ENCODE measurements around the gene CDKN2B-AS1. TPM values are rescaled to one million over a fixed set of nuclear protein-coding genes. Genes with fewer than 3 reads are reported as not detected.

Gene CDKN2B-AS1
- total and polyA plus RNA-seq, 2 of the 13 experiments (the other 11 are each of a cell fraction or from before 2014, with no cell fraction given) = 0.64 to 2.3 TPM

- intact Hi-C loops (cut with micrococcal nuclease; ENCODE audit: unreplicated experiment) (no loop called here), in situ Hi-C loops (cut with HindIII; ENCODE audit: extremely low pct_ligation_motif_present, low pct_unique_long_range_greater_than_20kb) (loop anchor here (10.0 kb wide), 1 partner anchor 217 kb away; no protein-coding TSS in a partner anchor)
- POLR2A ChIA-PET = no interaction called here
- ATAC-seq = no peak
- H3K27me3 ChIP-seq (ENCODE audit: control insufficient read depth in 1 of 2, insufficient read depth in 2 of 2, low read length in 2 of 2) = no peaks in the 10 kb centered on the region; a peak in 1 of 5 replicates
- H3K9me3 ChIP-seq (ENCODE audit: low read length) = no peaks in the 10 kb centered on the region
- peaks cover 6% of the 10 kb centered on the region; the same call in 1 of the 2 replicates for H3K4me1 ChIP-seq (ENCODE audit: insufficient read depth, low read length)
- H3K4me3 ChIP-seq (replicated peaks in 1 of 3; ENCODE audit: insufficient read depth in 1 of 3, low read depth in 2 of 3, low read length in 3 of 3) = no peak overlapping the region
- H3K36me3 ChIP-seq (replicated peaks in 1 of 2; ENCODE audit: control insufficient read depth in 1 of 2, insufficient read depth in 2 of 2, low read length in 2 of 2) = no peaks in the 10 kb centered on the region
- no peak overlapping the region for H3K27ac ChIP-seq (ENCODE audit: extremely low read length, insufficient read depth, low read length)
- H3K4me2 ChIP-seq (ENCODE audit: low read depth, low read length) = no peak overlapping the region
- CTCF ChIA-PET (ENCODE audit: low intra/inter-chr PET ratio, low total read pairs) = no interaction called here
- no peak overlapping the region for H3K9ac ChIP-seq (ENCODE audit: insufficient read depth, low read depth, low read length)
- TF ChIP-seq ADNP (CRISPR knock-in tag; IDR thresholded peaks at IDR 0.05) = no peak
- TF ChIP-seq ZNF619 (CRISPR knock-in tag; IDR thresholded peaks at IDR 0.05) = no peak
- TF ChIP-seq, protein P1, sequence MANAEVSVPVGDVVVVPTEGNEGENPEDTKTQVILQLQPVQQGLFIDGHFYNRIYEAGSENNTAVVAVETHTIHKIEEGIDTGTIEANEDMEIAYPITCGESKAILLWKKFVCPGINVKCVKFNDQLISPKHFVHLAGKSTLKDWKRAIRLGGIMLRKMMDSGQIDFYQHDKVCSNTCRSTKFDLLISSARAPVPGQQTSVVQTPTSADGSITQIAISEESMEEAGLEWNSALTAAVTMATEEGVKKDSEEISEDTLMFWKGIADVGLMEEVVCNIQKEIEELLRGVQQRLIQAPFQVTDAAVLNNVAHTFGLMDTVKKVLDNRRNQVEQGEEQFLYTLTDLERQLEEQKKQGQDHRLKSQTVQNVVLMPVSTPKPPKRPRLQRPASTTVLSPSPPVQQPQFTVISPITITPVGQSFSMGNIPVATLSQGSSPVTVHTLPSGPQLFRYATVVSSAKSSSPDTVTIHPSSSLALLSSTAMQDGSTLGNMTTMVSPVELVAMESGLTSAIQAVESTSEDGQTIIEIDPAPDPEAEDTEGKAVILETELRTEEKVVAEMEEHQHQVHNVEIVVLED (CRISPR knock-in tag; IDR thresholded peaks at IDR 0.05; ENCODE audit: borderline replicate concordance) = no peak
- TF ChIP-seq, protein P2, sequence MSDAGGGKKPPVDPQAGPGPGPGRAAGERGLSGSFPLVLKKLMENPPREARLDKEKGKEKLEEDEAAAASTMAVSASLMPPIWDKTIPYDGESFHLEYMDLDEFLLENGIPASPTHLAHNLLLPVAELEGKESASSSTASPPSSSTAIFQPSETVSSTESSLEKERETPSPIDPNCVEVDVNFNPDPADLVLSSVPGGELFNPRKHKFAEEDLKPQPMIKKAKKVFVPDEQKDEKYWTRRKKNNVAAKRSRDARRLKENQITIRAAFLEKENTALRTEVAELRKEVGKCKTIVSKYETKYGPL (CRISPR knock-in tag; IDR thresholded peaks at IDR 0.05) = no peak
- TF ChIP-seq ZNF30 (CRISPR knock-in tag; IDR thresholded peaks at IDR 0.05) = no peak
- no peak for TF ChIP-seq ARID2 (CRISPR knock-in tag; IDR thresholded peaks at IDR 0.05; ENCODE audit: borderline replicate concordance)
- no peak for TF ChIP-seq RFXAP (CRISPR knock-in tag; IDR thresholded peaks at IDR 0.05; ENCODE audit: borderline replicate concordance)
- TF ChIP-seq SOX6 (IDR thresholded peaks at IDR 0.05) = no peak
- TF ChIP-seq SOX6 (CRISPR knock-in tag; IDR thresholded peaks at IDR 0.05) = no peak
- TF ChIP-seq NRL (CRISPR knock-in tag; IDR thresholded peaks at IDR 0.05; ENCODE audit: borderline replicate concordance) = no peak
- TF ChIP-seq ZNF3 (CRISPR knock-in tag; IDR thresholded peaks at IDR 0.05) = no peak
- TF ChIP-seq KMT2B (CRISPR knock-in tag; IDR thresholded peaks at IDR 0.05) = no peak
- no peak for TF ChIP-seq ZNF33A (CRISPR knock-in tag; IDR thresholded peaks at IDR 0.05; ENCODE audit: borderline replicate concordance)
- 21% methylated on average over 4 of the region's 4 CpGs for WGBS (ENCODE audit: low lambda C conversion rate)
- no TSS peak for BruUV-seq (replicated peaks)
- FAIRE-seq = no peak
- no peak for DNase-seq (ENCODE audit: low spot score)
- no peak overlapping the region for H2AFZ ChIP-seq (ENCODE audit: low read length)
- H4K20me1 ChIP-seq (ENCODE audit: insufficient read depth, low read length) = no peaks in the 10 kb centered on the region
- H3K79me2 ChIP-seq (ENCODE audit: insufficient read depth, low read length) = no peaks in the 10 kb centered on the region
These were observed 37.2 kb downstream of the CDKN2B-AS1 start for GRCh38 chr9:22031655-22032411.

Measured in HepG2 (cell line).